PFSK-1 (cell line): ENCODE data around the gene FUBP1.

Experiments used
- FOXP2 ChIP-seq: optimal IDR thresholded peaks from 2 replicates; pipeline ENCODE3; 2011; ENCODE audit warnings: borderline replicate concordance, control low read depth, inconsistent platforms; ENCODE audit not compliant: insufficient read depth; ENCODE audit errors: extremely low read length, extremely low read depth
- POLR2AphosphoS5 ChIP-seq: IDR thresholded peaks from 2 replicates; pipeline ENCODE4 v1.6.1; 2012; ENCODE audit warnings: low read depth, mild to moderate bottlenecking, control low read depth, low read length, moderate library complexity
- REST ChIP-seq, 2 experiments: IDR thresholded peaks; 2 replicates each; pipeline versions ENCODE4 v1.6.1 to v1.8.0; 2011 to 2012; ENCODE audit warnings: low read depth in 2 of 2, low read length in 2 of 2, control low read depth in 1 of 2, inconsistent platforms in 1 of 2, mild to moderate bottlenecking in 1 of 2, moderate library complexity in 1 of 2; ENCODE audit not compliant: insufficient read depth in 1 of 2
- SIN3A ChIP-seq: IDR thresholded peaks from 2 replicates; pipeline ENCODE4 v1.6.1; 2012; ENCODE audit warnings: mild to moderate bottlenecking, low read length, moderate library complexity, borderline replicate concordance; ENCODE audit not compliant: insufficient read depth
- TAF1 ChIP-seq: IDR thresholded peaks from 2 replicates; pipeline ENCODE4 v1.6.1; 2012; ENCODE audit warnings: low read length, control low read depth, borderline replicate concordance; ENCODE audit not compliant: insufficient read depth

FUBP1 gene

GRCh38 chr1:77991638-77992037 is 12.8 kb upstream of the FUBP1 start:
- TF ChIP-seq REST (IDR thresholded peaks at IDR 0.05; ENCODE audit: insufficient read depth in 1 of 2, low read depth in 2 of 2, low read length in 2 of 2) (no peak), TAF1 (no peak), POLR2AphosphoS5 (no peak), SIN3A (no peak), FOXP2 (no peak)

GRCh38 chr1:77990629-77991204 is 11.8 kb upstream of the FUBP1 start:
- TF ChIP-seq FOXP2 (no peak), TAF1 (no peak), REST (IDR thresholded peaks at IDR 0.05; ENCODE audit: insufficient read depth in 1 of 2, low read depth in 2 of 2, low read length in 2 of 2) (no peak), POLR2AphosphoS5 (no peak), SIN3A (no peak)

- TF ChIP-seq FOXP2 (no peak), SIN3A (no peak), POLR2AphosphoS5 (no peak), REST (IDR thresholded peaks at IDR 0.05; ENCODE audit: insufficient read depth in 1 of 2, low read depth in 2 of 2, low read length in 2 of 2) (no peak), TAF1 (no peak)
Observed at GRCh38 chr1:77989744-77990143, 10.9 kb upstream of the FUBP1 start.

GRCh38 chr1:77987919-77988318 is 9.0 kb upstream of the FUBP1 start:
- no peak for TF ChIP-seq FOXP2
- no peak for TF ChIP-seq POLR2AphosphoS5

- TF ChIP-seq TAF1 (no peak), REST (IDR thresholded peaks at IDR 0.05; ENCODE audit: insufficient read depth in 1 of 2, low read depth in 2 of 2, low read length in 2 of 2) (no peak)
Observed at GRCh38 chr1:77986810-77987209, 7.9 kb upstream of the FUBP1 start.
